HFF-Myc (cell line): ENCODE data around the gene FSTL5.

ENCODE experiments used
- DNase-seq: peaks from one replicate; pipeline ENCODE4 v3.0.0-alpha.2; 2011; ENCODE audit warnings: low read depth; ENCODE audit errors: extremely low read depth
- H3K4me3 ChIP-seq: replicated peaks from 2 replicates; pipeline ENCODE4 v1.5.1; 2011; ENCODE audit warnings: low read depth, mild to moderate bottlenecking, control low read depth, low read length
- CTCF ChIP-seq: IDR thresholded peaks from 2 replicates; pipeline ENCODE4 v1.5.1; 2012; ENCODE audit warnings: mild to moderate bottlenecking, low read depth, low read length, control low read depth; ENCODE audit errors: missing control alignments

The FSTL5 gene

GRCh38 chr4:161813889-161814288 lies 349.9 kb downstream of the FSTL5 start:
- H3K4me3 ChIP-seq = no peak overlapping the region
- no peak for DNase-seq
- no peak for TF ChIP-seq CTCF

- H3K4me3 ChIP-seq = no peak overlapping the region
- no peak for TF ChIP-seq CTCF
Observed at GRCh38 chr4:161813389-161813788, 350.4 kb downstream of the FSTL5 start.

GRCh38 chr4:161803171-161803570 lies 360.6 kb downstream of the FSTL5 start:
- no peak for TF ChIP-seq CTCF
- no peak overlapping the region for H3K4me3 ChIP-seq
- DNase-seq = no peak

More at GRCh38 chr4:161813389-161813788, 350.4 kb downstream of the FSTL5 start:
- DNase-seq = no peak

GRCh38 chr4:161799710-161800109 lies 364.1 kb downstream of the FSTL5 start:
- no peak overlapping the region for H3K4me3 ChIP-seq
- TF ChIP-seq CTCF = no peak
- no peak for DNase-seq

- no peak for DNase-seq
- TF ChIP-seq CTCF = no peak
- no peak overlapping the region for H3K4me3 ChIP-seq
Observed at GRCh38 chr4:161792991-161793390, 370.8 kb downstream of the FSTL5 start.

- no peak overlapping the region for H3K4me3 ChIP-seq
- no peak for TF ChIP-seq CTCF
Observed at GRCh38 chr4:161791796-161792556, 371.8 kb downstream of the FSTL5 start.

GRCh38 chr4:161767116-161767515 lies 396.7 kb downstream of the FSTL5 start:
- no peak overlapping the region for H3K4me3 ChIP-seq
- no peak for TF ChIP-seq CTCF

More at GRCh38 chr4:161791796-161792556, 371.8 kb downstream of the FSTL5 start:
- no peak for DNase-seq

More at GRCh38 chr4:161767116-161767515, 396.7 kb downstream of the FSTL5 start:
- peak; percentile 16 for DNase-seq
